IMR-90 (cell line): ENCODE measurements around the gene ETS1. TPM values are rescaled to one million over a fixed set of nuclear protein-coding genes. Genes with fewer than 3 reads are reported as not detected.

Experiments used
- ATAC-seq: fragments of 200-7000 bp; cut with Tn5 transposase; 2 replicates; pipeline ENCODE4 v1.9.1; 2020; ENCODE audit warnings: low read depth, mild to moderate bottlenecking, moderate library complexity
- BruUV-seq: library from RNA; stranded (reverse); fragments of 400-500 nt; replicated peaks from 2 replicates; lab custom pipeline; 2021; lab: Mats Ljungman, UMichigan
- CTCF ChIA-PET: fragments of 300-600 bp; formaldehyde crosslinking; extraction: SDS; loops from one replicate; lab custom pipeline; 2021; ENCODE audit warnings: antibody characterized with exemption; lab: Yijun Ruan, JAX
- POLR2A ChIA-PET: fragments of 300-600 bp; sonication (Branson Sonifier 250); formaldehyde crosslinking; loops from one replicate; lab custom pipeline; 2022; ENCODE audit warnings: antibody characterized with exemption; ENCODE audit not compliant: unreplicated experiment; lab: Charles Lee
- DNase-seq: peaks from one replicate; pipeline ENCODE4 v3.0.0; 2013
- H2AFZ ChIP-seq: replicated peaks from 2 replicates; pipeline ENCODE3; 2013; ENCODE audit warnings: low read length, mild to moderate bottlenecking; ENCODE audit not compliant: poor library complexity
- H2AK5ac ChIP-seq: 2 replicates; pipeline ENCODE4 v1.6.1; 2013; ENCODE audit warnings: low read depth, low read length, inconsistent platforms
- H2AK9ac ChIP-seq: replicated peaks from 2 replicates; pipeline ENCODE3; 2013; ENCODE audit warnings: mild to moderate bottlenecking, low read depth, low read length, moderate library complexity; ENCODE audit not compliant: poor library complexity
- H2BK120ac ChIP-seq: 2 replicates; pipeline ENCODE4 v1.6.1; 2013; ENCODE audit warnings: low read depth, low read length, inconsistent platforms
- H2BK15ac ChIP-seq: 3 replicates; pipeline ENCODE4 v1.6.1; 2013; ENCODE audit warnings: low read depth, low read length, inconsistent platforms
- H2BK20ac ChIP-seq: 2 replicates; pipeline ENCODE4 v1.6.1; 2013; ENCODE audit warnings: low read depth, mild to moderate bottlenecking, inconsistent platforms, low read length, moderate library complexity
- H2BK5ac ChIP-seq: 2 replicates; pipeline ENCODE4 v1.6.1; 2013; ENCODE audit warnings: mild to moderate bottlenecking, low read depth, low read length, inconsistent platforms; ENCODE audit not compliant: poor library complexity, severe bottlenecking
- H3K14ac ChIP-seq: replicated peaks from 2 replicates; pipeline ENCODE4 v1.6.1; 2013; ENCODE audit warnings: low read depth, low read length, inconsistent platforms
- H3K18ac ChIP-seq: 2 replicates; pipeline ENCODE4 v1.6.1; 2013; ENCODE audit warnings: low read depth, low read length, control low read depth
- H3K23ac ChIP-seq: 2 replicates; pipeline ENCODE4 v1.6.1; 2013; ENCODE audit warnings: low read depth, low read length, inconsistent platforms
- H3K27ac ChIP-seq: 2 replicates; pipeline ENCODE4 v1.5.1; 2013; ENCODE audit warnings: mild to moderate bottlenecking, control low read depth, low read length; ENCODE audit not compliant: insufficient read depth
- H3K27me3 ChIP-seq: 2 replicates; pipeline ENCODE4 v1.6.1; 2013; ENCODE audit warnings: low read length; ENCODE audit not compliant: control insufficient read depth, insufficient read depth
- H3K36me3 ChIP-seq: 2 replicates; pipeline ENCODE4 v1.6.1; 2013; ENCODE audit warnings: low read length, mixed read lengths; ENCODE audit not compliant: control insufficient read depth, insufficient read depth
- H3K4ac ChIP-seq: 2 replicates; pipeline ENCODE4 v1.6.1; 2013; ENCODE audit warnings: low read depth, low read length, inconsistent platforms
- H3K4me1 ChIP-seq: 2 replicates; pipeline ENCODE4 v1.6.1; 2013; ENCODE audit warnings: low read length, mixed read lengths; ENCODE audit not compliant: control insufficient read depth, insufficient read depth
- H3K4me2 ChIP-seq: 2 replicates; pipeline ENCODE4 v1.6.1; 2013; ENCODE audit warnings: low read depth, mild to moderate bottlenecking, control low read depth, low read length, moderate library complexity
- H3K4me3 ChIP-seq: 2 replicates; pipeline ENCODE4 v1.5.1; 2013; ENCODE audit warnings: low read depth, mild to moderate bottlenecking, control low read depth, low read length, moderate library complexity; ENCODE audit not compliant: insufficient read depth
- H3K56ac ChIP-seq: 2 replicates; pipeline ENCODE4 v1.6.1; 2013; ENCODE audit warnings: low read length, inconsistent platforms; ENCODE audit not compliant: insufficient read depth; ENCODE audit errors: extremely low read depth
- H3K79me1 ChIP-seq, 2 experiments: 2 replicates each; pipeline ENCODE4 v1.6.1; 2013; ENCODE audit warnings: low read length in 2 of 2, inconsistent platforms in 1 of 2, low read depth in 1 of 2
- H3K9ac ChIP-seq: 2 replicates; pipeline ENCODE4 v1.6.1; 2013; ENCODE audit warnings: low read depth, low read length, control low read depth
- H3K9me1 ChIP-seq: 2 replicates; pipeline ENCODE4 v1.6.1; 2013; ENCODE audit warnings: low read length, inconsistent platforms; ENCODE audit not compliant: insufficient read depth
- H3K9me3 ChIP-seq: 2 replicates; pipeline ENCODE4 v1.6.1; 2013; ENCODE audit warnings: low read length; ENCODE audit not compliant: control insufficient read depth, insufficient read depth
- H4K20me1 ChIP-seq: 2 replicates; pipeline ENCODE4 v1.6.1; 2013; ENCODE audit warnings: low read length, inconsistent platforms; ENCODE audit not compliant: insufficient read depth
- H4K5ac ChIP-seq: 2 replicates; pipeline ENCODE4 v1.6.1; 2013; ENCODE audit warnings: mild to moderate bottlenecking, low read depth, low read length, control low read depth
- H4K8ac ChIP-seq, 2 experiments: 2 replicates each; pipeline ENCODE4 v1.6.1; 2013; ENCODE audit warnings: low read depth in 2 of 2, low read length in 2 of 2, control low read depth in 1 of 2, inconsistent platforms in 1 of 2
- H4K91ac ChIP-seq: 2 replicates; pipeline ENCODE4 v1.6.1; 2013; ENCODE audit warnings: low read depth, low read length, inconsistent platforms; ENCODE audit not compliant: insufficient read depth
- BHLHE40 ChIP-seq: fragments of 150-350 bp; IDR thresholded peaks from 2 replicates; pipeline ENCODE4 v1.6.1; 2016; ENCODE audit warnings: mild to moderate bottlenecking, low read depth, low read length
- CEBPB ChIP-seq: IDR thresholded peaks from 2 replicates; pipeline ENCODE4 v1.6.1; 2012; ENCODE audit warnings: low read depth, low read length, improper control_type of control experiment
- CTCF ChIP-seq: conservative IDR thresholded peaks from 2 replicates; pipeline ENCODE4 v1.5.1; 2012; ENCODE audit warnings: mild to moderate bottlenecking, low read depth, low read length, improper control_type of control experiment
- ELK1 ChIP-seq: fragments of 150-350 bp; IDR thresholded peaks from 2 replicates; pipeline ENCODE4 v1.6.1; 2016; ENCODE audit warnings: low read depth, mild to moderate bottlenecking, low read length, moderate library complexity, borderline replicate concordance
- FOS ChIP-seq: fragments of 150-350 bp; IDR thresholded peaks from 2 replicates; pipeline ENCODE4 v1.6.1; 2016; ENCODE audit warnings: low read depth, low read length
- MAFK ChIP-seq: IDR thresholded peaks from 2 replicates; pipeline ENCODE4 v1.6.1; 2012; ENCODE audit warnings: low read depth, low read length, improper control_type of control experiment
- MXI1 ChIP-seq: IDR thresholded peaks from 2 replicates; pipeline ENCODE4 v1.6.1; 2012; ENCODE audit warnings: low read depth, mild to moderate bottlenecking, low read length, moderate library complexity, borderline replicate concordance
- NFE2L2 ChIP-seq: fragments of 150-350 bp; IDR thresholded peaks from 2 replicates; pipeline ENCODE4 v1.6.1; 2016; ENCODE audit warnings: low read depth, mild to moderate bottlenecking, low read length
- RAD21 ChIP-seq: IDR thresholded peaks from 2 replicates; pipeline ENCODE4 v1.6.1; 2012; ENCODE audit warnings: low read length, improper control_type of control experiment
- RCOR1 ChIP-seq: IDR thresholded peaks from 2 replicates; pipeline ENCODE4 v1.6.1; 2012; ENCODE audit warnings: mild to moderate bottlenecking, low read length, improper control_type of control experiment; ENCODE audit not compliant: insufficient replicate concordance
- RFX5 ChIP-seq: IDR thresholded peaks from 2 replicates; pipeline ENCODE4 v1.8.0; 2012; ENCODE audit warnings: low read depth, mild to moderate bottlenecking, low read length, moderate library complexity
- SMC3 ChIP-seq: fragments of 150-350 bp; IDR thresholded peaks from 2 replicates; pipeline ENCODE4 v1.6.1; 2016; ENCODE audit warnings: low read depth, mild to moderate bottlenecking, antibody characterized with exemption, low read length, moderate library complexity
- USF2 ChIP-seq: fragments of 150-350 bp; IDR thresholded peaks from 2 replicates; pipeline ENCODE4 v1.6.1; 2017; ENCODE audit warnings: mild to moderate bottlenecking, antibody characterized with exemption, low read length, low read depth
- WGBS, 2 experiments: methylation state at CpG; one replicate each; pipeline versions ENCODE4 v1.1.5 to v1.1.7; 2013; ENCODE audit warnings: missing lambda C conversion rate in 2 of 2; ENCODE audit not compliant: insufficient read length in 1 of 2; ENCODE audit errors: extremely low coverage in 2 of 2; 5-methylcytosine and 5-hydroxymethylcytosine counted together
- dilution Hi-C: fragments of 300-500 bp; cut with HindIII; formaldehyde crosslinking; loops from one replicate; pipeline ENCODE4 v1.14.3; 2018; ENCODE audit warnings: low sequenced_read_pairs; ENCODE audit not compliant: unreplicated experiment
- in situ Hi-C: fragments of 300-500 bp; cut with MboI; formaldehyde crosslinking; loops from 3 replicates; pipeline ENCODE4 v1.14.3; 2019; ENCODE audit warnings: low sequenced_read_pairs, inconsistent platforms, mixed read lengths
- intact Hi-C: fragments of 100-400 bp; cut with micrococcal nuclease; formaldehyde crosslinking; loops from 2 replicates; pipeline ENCODE4 v1.10.0; 2022
- polyA plus RNA-seq, 3 experiments: library from polyadenylated mRNA; depleted of rRNA; stranded (reverse); fragments of >200 nt; gene quantifications; 2 replicates each; pipeline ENCODE4 v1.2.3, GENCODE V29; 2012; ENCODE audit warnings: low replicate concordance in 1 of 3
- total RNA-seq: library from RNA; depleted of rRNA; stranded (reverse); fragments of >200 nt; gene quantifications from 2 replicates; pipeline ENCODE4 v1.2.3, GENCODE V29; 2012

Gene ETS1
- total and polyA plus RNA-seq, 2 of the 4 experiments (the other 2 are of a cell fraction), result 41.2 to 56.3 TPM

DNA sequence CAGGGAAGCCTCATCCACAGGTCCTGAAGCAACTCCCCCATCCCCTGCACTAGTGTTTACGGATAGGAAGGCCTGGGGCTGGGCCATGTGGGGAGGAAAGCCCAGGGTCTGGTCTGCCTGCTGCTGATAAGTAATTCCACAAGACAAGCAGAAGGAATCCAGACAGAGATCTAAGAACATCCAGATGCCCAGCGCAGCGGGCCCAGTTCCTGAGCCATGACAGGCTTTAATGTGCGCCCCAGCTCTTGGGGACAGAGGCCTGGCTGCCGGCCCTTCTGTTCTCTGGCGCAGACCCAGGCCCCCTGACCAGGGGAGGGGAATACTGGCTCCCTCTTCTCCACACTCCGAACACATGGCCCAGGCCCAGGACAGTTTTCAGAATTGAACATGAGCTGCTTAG, 28.8 kb upstream of the ETS1 start:
- Histone ChIP-seq H3K4me3 (no peak overlapping the region), H3K9me1 (no peaks in the 10 kb centered on the region; the same call in 1 of the 2 replicates), H3K56ac (no peak overlapping the region), H3K4me2 (no peak overlapping the region), H3K4ac (no peak overlapping the region), H4K91ac (no peak overlapping the region), H3K27ac (no peak overlapping the region), H2BK15ac (no peak overlapping the region), H3K18ac (no peak overlapping the region), H4K20me1 (no peaks in the 10 kb centered on the region), H3K79me1 (no peaks in the 10 kb centered on the region), H3K36me3 (no peaks in the 10 kb centered on the region), H3K23ac (no peak overlapping the region), H3K27me3 (peaks cover 29% of the 10 kb centered on the region), H4K8ac (no peak overlapping the region), H2AK9ac (no peak overlapping the region), H4K5ac (no peak overlapping the region), H3K4me1 (no peaks in the 10 kb centered on the region), H2AK5ac (no peak overlapping the region), H2AFZ (no peak overlapping the region), H2BK5ac (no peak overlapping the region), H2BK20ac (no peak overlapping the region), H2BK120ac (no peak overlapping the region), H3K9ac (no peak overlapping the region), H3K9me3 (no peaks in the 10 kb centered on the region), H3K14ac (no peak overlapping the region)
- DNase-seq, result no peak
- TF ChIP-seq RAD21 (no peak), FOS (no peak), CTCF (no peak), RCOR1 (no peak), BHLHE40 (no peak), CEBPB (no peak), MXI1 (no peak), RFX5 (no peak), NFE2L2 (no peak), ELK1 (no peak), MAFK (no peak), USF2 (no peak), SMC3 (no peak)
- BruUV-seq, result no TSS peak
- in situ Hi-C loops (no loop called here), dilution Hi-C loops (no loop called here), intact Hi-C loops (no loop called here)
- 65% methylated on average over 2 of the region's 7 CpGs; no CpG with 5 or more reads in 1 of the 2 experiments for WGBS, 2 experiments
- no peak for ATAC-seq
- POLR2A ChIA-PET, result no interaction called here
- CTCF ChIA-PET, result no interaction called here
